Measurements from ENCODE around the gene ZNF438.

- TF ChIP-seq POLR2AphosphoS5 (IDR thresholded peaks at IDR 0.05; ENCODE audit: low read depth) (no peak), CTCF (IDR thresholded peaks at IDR 0.05; ENCODE audit: insufficient read depth, low read length) (no peak), REST (IDR thresholded peaks at IDR 0.05; ENCODE audit: insufficient replicate concordance, low read depth) (no peak), GABPA (IDR thresholded peaks at IDR 0.05; ENCODE audit: low read depth) (no peak), SPI1 (IDR thresholded peaks at IDR 0.05; ENCODE audit: borderline replicate concordance, low read depth) (no peak)
These were observed 170.4 kb downstream of the ZNF438 start for GRCh38 chr10:30861221-30861620.
